Measurements from ENCODE around the gene AK4. TPM values are rescaled to one million over a fixed set of nuclear protein-coding genes. Genes with fewer than 3 reads are reported as not detected.

The AK4 gene
- total and polyA plus RNA-seq, 2 of the 4 experiments (the other 2 are of a cell fraction): 12.4 to 30.3 TPM

DNA sequence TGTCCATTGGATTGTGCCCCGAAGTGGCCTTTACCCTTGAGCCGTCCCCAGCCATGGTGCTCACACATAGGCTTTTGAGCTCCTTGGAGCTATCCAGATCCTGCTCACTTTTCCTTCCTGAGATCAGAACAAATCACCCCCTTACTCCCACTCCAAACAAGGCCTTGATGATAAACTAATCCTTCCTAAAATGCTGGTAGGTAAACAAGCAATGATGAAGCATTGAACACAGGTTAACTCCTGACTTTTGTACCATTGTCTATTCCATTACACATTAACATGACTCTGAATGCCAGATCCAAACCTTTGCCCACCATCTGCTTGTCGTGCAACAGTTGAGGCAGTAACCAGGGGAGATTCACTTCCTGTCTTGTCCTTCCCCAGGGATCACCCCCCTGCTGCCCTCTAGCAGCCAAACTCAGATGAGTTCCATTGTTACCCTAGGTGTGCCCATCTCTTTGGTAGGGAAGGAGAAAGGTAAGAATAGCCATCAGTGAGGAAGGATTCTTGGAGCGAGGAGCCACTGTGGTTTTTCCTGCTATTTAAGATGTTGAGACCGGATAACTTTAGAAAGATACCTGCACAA lies 81.8 kb downstream of the AK4 start:
- CTCF ChIA-PET: interaction anchor here (0.5 to 0.6 kb wide), 2 partner anchors 14 to 15 kb away, joined by 3 to 4 read pairs; no protein-coding TSS in a partner anchor
- dilution Hi-C loops (cut with HindIII; ENCODE audit: low sequenced_read_pairs, unreplicated experiment) (no loop called here), intact Hi-C loops (cut with micrococcal nuclease) (no loop called here)

More for the DNA sequence above, 81.8 kb downstream of the AK4 start:
- H4K20me1 ChIP-seq (ENCODE audit: insufficient read depth, low read length): no peaks in the 10 kb centered on the region
- H2BK15ac ChIP-seq (ENCODE audit: low read depth, low read length): no peak overlapping the region
- peaks cover 2% of the 10 kb centered on the region; the same call in 1 of the 2 replicates for H3K36me3 ChIP-seq (ENCODE audit: control insufficient read depth, insufficient read depth, low read length)
- no peak overlapping the region for H3K4me3 ChIP-seq (ENCODE audit: insufficient read depth, low read depth, low read length)
- H3K27ac ChIP-seq (ENCODE audit: insufficient read depth, low read length): no peak overlapping the region
- no peaks in the 10 kb centered on the region for H3K79me1 ChIP-seq (ENCODE audit: low read depth in 1 of 2, low read length in 2 of 2)
- no peak overlapping the region for H4K8ac ChIP-seq (ENCODE audit: low read depth in 2 of 2, low read length in 2 of 2)
- H3K14ac ChIP-seq (replicated peaks; ENCODE audit: low read depth, low read length): no peak overlapping the region
- no peak for ATAC-seq (ENCODE audit: low read depth)
- no peak overlapping the region for H3K23ac ChIP-seq (ENCODE audit: low read depth, low read length)
- no peaks in the 10 kb centered on the region for H3K9me3 ChIP-seq (ENCODE audit: control insufficient read depth, insufficient read depth, low read length)
- H2AFZ ChIP-seq (replicated peaks; ENCODE audit: low read length, poor library complexity): no peak overlapping the region
- no peak overlapping the region for H2BK20ac ChIP-seq (ENCODE audit: low read depth, low read length)
- in situ Hi-C loops (cut with MboI; ENCODE audit: low sequenced_read_pairs): no loop called here
- H3K56ac ChIP-seq (ENCODE audit: extremely low read depth, insufficient read depth, low read length): no peak overlapping the region
- H3K4me1 ChIP-seq (ENCODE audit: control insufficient read depth, insufficient read depth, low read length): no peaks in the 10 kb centered on the region
- no peak overlapping the region for H3K18ac ChIP-seq (ENCODE audit: low read depth, low read length)
- TF ChIP-seq, protein P1, sequence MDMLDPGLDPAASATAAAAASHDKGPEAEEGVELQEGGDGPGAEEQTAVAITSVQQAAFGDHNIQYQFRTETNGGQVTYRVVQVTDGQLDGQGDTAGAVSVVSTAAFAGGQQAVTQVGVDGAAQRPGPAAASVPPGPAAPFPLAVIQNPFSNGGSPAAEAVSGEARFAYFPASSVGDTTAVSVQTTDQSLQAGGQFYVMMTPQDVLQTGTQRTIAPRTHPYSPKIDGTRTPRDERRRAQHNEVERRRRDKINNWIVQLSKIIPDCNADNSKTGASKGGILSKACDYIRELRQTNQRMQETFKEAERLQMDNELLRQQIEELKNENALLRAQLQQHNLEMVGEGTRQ (IDR thresholded peaks at IDR 0.05; ENCODE audit: low read depth, low read length): no peak
- TF ChIP-seq MAFK (IDR thresholded peaks at IDR 0.05; ENCODE audit: low read depth, low read length) (no peak), SMC3 (IDR thresholded peaks at IDR 0.05; ENCODE audit: low read depth, low read length) (no peak)
- no peak overlapping the region for H2BK5ac ChIP-seq (ENCODE audit: low read depth, low read length, poor library complexity, severe bottlenecking)
- 80% methylated on average over 1 of the region's 5 CpGs; no CpG with 5 or more reads in 1 of the 2 experiments for WGBS, 2 experiments (ENCODE audit: extremely low coverage in 2 of 2, insufficient read length in 1 of 2)
- no peak overlapping the region for H3K4ac ChIP-seq (ENCODE audit: low read depth, low read length)
- no peaks in the 10 kb centered on the region for H3K9me1 ChIP-seq (ENCODE audit: insufficient read depth, low read length)
- DNase-seq: no peak
- BruUV-seq (replicated peaks): no TSS peak
- H4K5ac ChIP-seq (ENCODE audit: low read depth, low read length): no peak overlapping the region
- no peak overlapping the region for H4K91ac ChIP-seq (ENCODE audit: insufficient read depth, low read depth, low read length)
- H3K27me3 ChIP-seq (ENCODE audit: control insufficient read depth, insufficient read depth, low read length): no peaks in the 10 kb centered on the region
- H2AK9ac ChIP-seq (replicated peaks; ENCODE audit: low read depth, low read length, poor library complexity): no peak overlapping the region
- POLR2A ChIA-PET (ENCODE audit: unreplicated experiment): no interaction called here
- H3K9ac ChIP-seq (ENCODE audit: low read depth, low read length): no peak overlapping the region
- H2BK120ac ChIP-seq (ENCODE audit: low read depth, low read length): no peak overlapping the region
- H2AK5ac ChIP-seq (ENCODE audit: low read depth, low read length): no peak overlapping the region
- H3K4me2 ChIP-seq (ENCODE audit: low read depth, low read length): no peak overlapping the region

Measured in IMR-90 (cell line).